Activated B cell treated with CpG ODN at 0.5 μM for 24 hours (primary cell): ENCODE measurements around the gene CNTNAP2. TPM values are rescaled to one million over a fixed set of nuclear protein-coding genes. Genes with fewer than 3 reads are reported as not detected.

ENCODE experiments used
- ATAC-seq: fragments of 200-7000 bp; cut with Tn5 transposase; one replicate; pipeline ENCODE4 v1.10.0; 2021; ENCODE audit warnings: low read depth, mild to moderate bottlenecking, moderate library complexity
- CTCF ChIA-PET: fragments of 350-600 bp; sonication (Branson Sonifier 250); formaldehyde crosslinking; loops from one replicate; lab custom pipeline; 2021; ENCODE audit warnings: antibody characterized with exemption; lab: Charles Lee
- POLR2A ChIA-PET: fragments of 350-600 bp; sonication (Branson Sonifier 250); formaldehyde crosslinking; loops from one replicate; lab custom pipeline; 2021; ENCODE audit warnings: antibody characterized with exemption; lab: Charles Lee
- DNase-seq: peaks from one replicate; pipeline ENCODE4 v3.0.0; 2022
- H3K27ac Mint-ChIP-seq: one replicate; pipeline ENCODE4 v1.8.0; 2020; ENCODE audit warnings: mixed read lengths
- H3K27me3 Mint-ChIP-seq: one replicate; pipeline ENCODE4 v1.8.0; 2021; ENCODE audit warnings: mixed read lengths
- H3K36me3 Mint-ChIP-seq: one replicate; pipeline ENCODE4 v1.8.0; 2021; ENCODE audit warnings: low read depth, mixed read lengths
- H3K4me1 Mint-ChIP-seq: one replicate; pipeline ENCODE4 v1.8.0; 2021; ENCODE audit warnings: mixed read lengths
- H3K4me3 Mint-ChIP-seq: one replicate; pipeline ENCODE4 v1.8.0; 2020; ENCODE audit warnings: mild to moderate bottlenecking, mixed read lengths
- H3K9me3 Mint-ChIP-seq: one replicate; pipeline ENCODE4 v1.8.0; 2020; ENCODE audit warnings: mixed read lengths
- CTCF ChIP-seq: fragments of 200-600 bp; IDR thresholded peaks from one replicate; pipeline ENCODE4 v1.8.0; 2022; ENCODE audit warnings: antibody characterized with exemption, mild to moderate bottlenecking
- intact Hi-C: fragments of 100-400 bp; cut with micrococcal nuclease; formaldehyde crosslinking; loops from one replicate; pipeline ENCODE4 v1.15.1; 2024
- total RNA-seq: library from RNA; stranded (reverse); gene quantifications from 2 replicates; pipeline ENCODE4 v1.2.3, GENCODE V29; 2022

The CNTNAP2 gene
- total RNA-seq, 1 donor from 2014 or later, result 0.84 TPM

DNA sequence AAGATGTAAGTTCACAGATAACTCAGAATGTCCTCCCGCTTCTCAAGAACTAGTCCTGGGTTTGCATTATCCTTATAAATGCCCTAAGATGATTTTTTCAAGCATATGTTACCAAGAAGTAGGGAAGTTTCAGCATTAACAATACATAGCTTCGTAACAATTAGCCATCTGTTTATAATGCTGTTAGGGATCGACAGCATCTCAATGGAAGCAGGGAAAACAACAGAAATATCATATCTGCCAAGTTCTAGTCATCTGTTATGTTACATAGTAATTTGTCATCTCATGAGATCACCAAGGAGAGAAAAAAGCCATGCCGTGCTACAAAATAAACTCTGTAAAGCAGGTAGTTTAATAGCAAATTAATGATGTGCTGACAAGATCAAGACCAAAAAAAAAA lies 1742.4 kb downstream of the CNTNAP2 start:
- H3K4me3 Mint-ChIP-seq, result no peak overlapping the region
- H3K9me3 Mint-ChIP-seq, result peaks cover 12% of the 10 kb centered on the region
- ChIA-PET POLR2A (no interaction called here), CTCF (no interaction called here)
- DNase-seq (no peak), ATAC-seq (no peak)
- H3K36me3 Mint-ChIP-seq, result no peaks in the 10 kb centered on the region
- intact Hi-C loops, result no loop called here
- H3K27me3 Mint-ChIP-seq, result no peaks in the 10 kb centered on the region
- no peak overlapping the region for H3K27ac Mint-ChIP-seq
- H3K4me1 Mint-ChIP-seq, result no peaks in the 10 kb centered on the region
- no peak for TF ChIP-seq CTCF

- ChIA-PET POLR2A (no interaction called here), CTCF (no interaction called here)
- TF ChIP-seq CTCF, result no peak
- intact Hi-C loops, result no loop called here
- no peaks in the 10 kb centered on the region for H3K4me1 Mint-ChIP-seq
- no peaks in the 10 kb centered on the region for H3K36me3 Mint-ChIP-seq
- DNase-seq (no peak), ATAC-seq (no peak)
- no peak overlapping the region for H3K4me3 Mint-ChIP-seq
- no peak overlapping the region for H3K27ac Mint-ChIP-seq
- peaks cover 12% of the 10 kb centered on the region for H3K9me3 Mint-ChIP-seq
- H3K27me3 Mint-ChIP-seq, result no peaks in the 10 kb centered on the region
Measured at GRCh38 chr7:147859486-147859885, 1742.9 kb downstream of the CNTNAP2 start.

GRCh38 chr7:147861058-147861716 lies 1744.6 kb downstream of the CNTNAP2 start:
- ATAC-seq, result no peak
- ChIA-PET POLR2A (no interaction called here), CTCF (no interaction called here)
- TF ChIP-seq CTCF, result no peak
- Mint-ChIP-seq H3K27ac (no peak overlapping the region), H3K27me3 (no peaks in the 10 kb centered on the region), H3K36me3 (no peaks in the 10 kb centered on the region), H3K4me1 (no peaks in the 10 kb centered on the region), H3K4me3 (no peak overlapping the region), H3K9me3 (peaks cover 17% of the 10 kb centered on the region)
- intact Hi-C loops, result no loop called here
- no peak for DNase-seq

DNA sequence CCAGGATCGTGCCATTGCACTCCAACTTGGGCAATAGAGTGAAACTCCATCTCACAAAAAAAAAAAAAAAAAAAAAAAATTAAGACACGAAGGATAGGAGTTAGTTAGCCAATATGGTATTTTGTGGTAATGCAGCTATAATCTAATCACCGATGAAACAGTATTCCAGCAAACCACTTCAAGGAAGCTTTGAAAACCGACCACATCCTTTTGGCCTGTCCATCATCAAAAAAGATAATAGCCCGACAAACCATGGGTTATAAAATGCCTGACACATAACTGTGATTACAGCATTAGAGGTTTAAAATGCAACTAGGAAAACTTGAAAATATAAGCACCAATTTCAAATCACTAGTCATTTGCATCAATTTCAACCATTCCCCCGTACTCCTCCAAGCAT lies 1745.3 kb downstream of the CNTNAP2 start:
- no peak for ATAC-seq
- H3K4me3 Mint-ChIP-seq, result no peak overlapping the region
- intact Hi-C loops, result no loop called here
- DNase-seq, result no peak
- no peaks in the 10 kb centered on the region for H3K36me3 Mint-ChIP-seq
- H3K27me3 Mint-ChIP-seq, result no peaks in the 10 kb centered on the region
- H3K9me3 Mint-ChIP-seq, result peaks cover 18% of the 10 kb centered on the region
- no peak for TF ChIP-seq CTCF
- no peak overlapping the region for H3K27ac Mint-ChIP-seq
- ChIA-PET POLR2A (no interaction called here), CTCF (no interaction called here)
- no peaks in the 10 kb centered on the region for H3K4me1 Mint-ChIP-seq

- Mint-ChIP-seq H3K4me3 (no peak overlapping the region), H3K27me3 (no peaks in the 10 kb centered on the region), H3K36me3 (no peaks in the 10 kb centered on the region), H3K4me1 (no peaks in the 10 kb centered on the region), H3K9me3 (peaks cover 8% of the 10 kb centered on the region), H3K27ac (no peak overlapping the region)
- ChIA-PET CTCF (no interaction called here), POLR2A (no interaction called here)
- no peak for ATAC-seq
- intact Hi-C loops, result no loop called here
- DNase-seq, result no peak
- no peak for TF ChIP-seq CTCF
Measured at GRCh38 chr7:147869456-147869855, 1752.9 kb downstream of the CNTNAP2 start.
